ENCODE results near the gene REV3L.
"Not testable (repeated sequence)": the region's sequence is repeated elsewhere in the genome, so short reads cannot be mapped to it uniquely, and the experiment has no call there.

DNA sequence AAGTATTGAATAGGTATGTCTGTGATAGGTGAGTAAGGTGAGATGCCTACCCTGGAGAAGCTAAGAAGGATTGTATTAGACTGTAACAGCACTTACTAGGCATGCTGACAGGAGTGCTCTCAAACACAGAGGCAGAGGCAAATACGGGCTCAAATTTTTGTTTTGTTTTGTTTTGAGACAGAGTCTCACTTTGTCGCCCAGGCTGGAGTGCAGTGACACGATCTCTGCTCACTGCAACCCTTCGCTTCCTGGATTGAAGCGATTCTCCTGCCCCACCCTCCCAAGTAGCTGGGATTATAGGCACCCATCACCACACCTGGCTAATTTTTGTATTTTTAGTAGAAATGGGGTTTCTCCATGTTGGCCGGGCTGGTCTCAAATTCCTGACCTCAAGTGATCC, 31.5 kb upstream of the REV3L start:
- TF ChIP-seq POLR2AphosphoS5, EP300 (IDR thresholded peaks at IDR 0.05): not testable (repeated sequence)

All from esophagus muscularis mucosa (tissue), 3 donors.